HepG2 (cell line): ENCODE data around the gene VDAC1. TPM values are rescaled to one million over a fixed set of nuclear protein-coding genes. Genes with fewer than 3 reads are reported as not detected.
A peak's percentile ranks its signal among the peaks of the same experiment; 100 is the strongest.

Experiments
- ARHGAP35 ChIP-seq: sonication (generic); formaldehyde crosslinking; IDR thresholded peaks from 2 replicates; pipeline ENCODE4 v1.9.0; 2022; ENCODE audit warnings: mild to moderate bottlenecking, inconsistent platforms, moderate library complexity, missing genetic modification reagents, borderline replicate concordance
- ARID5B ChIP-seq: IDR thresholded peaks from 2 replicates; pipeline ENCODE4 v1.4.0; 2020; ENCODE audit warnings: mild to moderate bottlenecking, missing genetic modification reagents
- CSRNP1 ChIP-seq: sonication (generic); formaldehyde crosslinking; IDR thresholded peaks from 2 replicates; pipeline ENCODE4 v1.8.1; 2023; ENCODE audit warnings: mild to moderate bottlenecking, missing genetic modification reagents
- HOMEZ ChIP-seq: IDR thresholded peaks from 2 replicates; pipeline ENCODE4 v1.6.1; 2016; ENCODE audit warnings: low read depth
- IKZF5 ChIP-seq: IDR thresholded peaks from 2 replicates; pipeline ENCODE4 v1.6.1; 2018; ENCODE audit warnings: missing genetic modification reagents, mild to moderate bottlenecking, missing compliant biosample characterization
- MAX ChIP-seq: IDR thresholded peaks from 2 replicates; pipeline ENCODE4 v1.6.1; 2012; ENCODE audit warnings: inconsistent platforms
- MEF2D ChIP-seq: sonication (generic); formaldehyde crosslinking; IDR thresholded peaks from 2 replicates; pipeline ENCODE4 v1.5.1; 2020; ENCODE audit warnings: mild to moderate bottlenecking, missing genetic modification reagents
- MEIS2 ChIP-seq: sonication (generic); formaldehyde crosslinking; IDR thresholded peaks from 2 replicates; pipeline ENCODE4 v1.9.0; 2021; ENCODE audit warnings: mild to moderate bottlenecking, missing genetic modification reagents
- MLXIP ChIP-seq: sonication (generic); formaldehyde crosslinking; IDR thresholded peaks from 2 replicates; pipeline ENCODE4 v1.9.0; 2021; ENCODE audit warnings: missing genetic modification reagents, borderline replicate concordance
- NCOR1 ChIP-seq: fragments of 200-600 bp; sonication (generic); IDR thresholded peaks from 2 replicates; pipeline ENCODE4 v1.7.0; 2017; ENCODE audit warnings: antibody characterized with exemption, low read length, borderline replicate concordance
- SIN3A ChIP-seq: IDR thresholded peaks from 2 replicates; pipeline ENCODE4 v1.6.1; 2011; ENCODE audit warnings: low read depth, mild to moderate bottlenecking, control low read depth, low read length, borderline replicate concordance
- THAP11 ChIP-seq: IDR thresholded peaks from 2 replicates; pipeline ENCODE4 v1.6.1; 2016; ENCODE audit warnings: missing biosample characterization, missing genetic modification reagents
- XRCC5 ChIP-seq: fragments of 200-400 bp; formaldehyde crosslinking; optimal IDR thresholded peaks from 2 replicates; pipeline ENCODE3; 2017; ENCODE audit warnings: mild to moderate bottlenecking, low read length
- ZNF224 ChIP-seq: sonication (generic); formaldehyde crosslinking; IDR thresholded peaks from 2 replicates; pipeline ENCODE4 v1.5.0; 2020; ENCODE audit warnings: mild to moderate bottlenecking, missing genetic modification reagents
- ZSCAN5A ChIP-seq: sonication (generic); formaldehyde crosslinking; IDR thresholded peaks from 2 replicates; pipeline ENCODE4 v1.8.0; 2022; ENCODE audit warnings: mild to moderate bottlenecking, missing genetic modification reagents, borderline replicate concordance
- polyA plus RNA-seq, 8 experiments: library from polyadenylated mRNA; depleted of rRNA in 3 of 8; stranded (reverse) in 7 of 8; unstranded in 1 of 8; fragments of >200 nt; fragmentation: Illumina TruSeq in 4 of 8; extraction: Trizol in 4 of 8; gene quantifications; 2 replicates each; pipeline versions ENCODE4 v1.2.1 to v1.2.3, GENCODE V29; 2011 to 2016; ENCODE audit warnings: low read depth in 4 of 8, missing spikeins in 1 of 8, mixed read lengths in 1 of 8; ENCODE audit not compliant: insufficient read depth in 1 of 8
- total RNA-seq, 5 experiments: library from RNA; depleted of rRNA; stranded (reverse); fragments of >200 nt; fragmentation: Illumina TruSeq; extraction: Trizol; gene quantifications; 2 replicates each; pipeline ENCODE4 v1.2.3, GENCODE V29; 2016; ENCODE audit warnings: low read depth in 1 of 5

Gene VDAC1
- total and polyA plus RNA-seq, 2 of the 13 experiments (the other 11 are each of a cell fraction or from before 2014, with no cell fraction given) = 112 to 380 TPM

GRCh38 chr5:133969654-133970324, 35.0 kb downstream of the VDAC1 start (continued):
- TF ChIP-seq IKZF5 (peak; percentile 77; the same call in 1 of the 2 replicates), THAP11 (CRISPR knock-in tag) (peak; percentile 42), MLXIP (CRISPR knock-in tag) (0 out of 2 replicates have a peak, but pooled peaks have one; percentile 25), ARHGAP35 (no peak), XRCC5 (peak; percentile 38), MAX (0 out of 2 replicates have a peak, but pooled peaks have one; percentile 41), NCOR1 (peak; percentile 90; the same call in 1 of the 2 replicates), ZNF224 (CRISPR knock-in tag) (no peak), SIN3A (peak; percentile 79), HOMEZ (CRISPR knock-in tag) (0 out of 2 replicates have a peak, but pooled peaks have one; percentile 18), MEIS2 (CRISPR knock-in tag) (no peak), ZSCAN5A (CRISPR knock-in tag) (peak; percentile 49; the same call in 1 of the 2 replicates), MEF2D (CRISPR knock-in tag) (peak; percentile 42; the same call in 1 of the 2 replicates), ARID5B (CRISPR knock-in tag) (peak; percentile 82), CSRNP1 (CRISPR knock-in tag) (no peak)
